Gastroesophageal sphincter (tissue), 2 donors: Measurements from ENCODE around the gene PUS1.

Source experiments
- EP300 ChIP-seq: sonication (generic); formaldehyde crosslinking; IDR thresholded peaks from one replicate; pipeline ENCODE4 v1.6.1; 2017; ENCODE audit warnings: antibody characterized with exemption, mild to moderate bottlenecking
- POLR2A ChIP-seq, 2 donors: fragments of 450-650 bp; IDR thresholded peaks; one replicate each; pipeline ENCODE4 v1.6.1; 2017; ENCODE audit warnings: antibody characterized with exemption in 2 of 2, mild to moderate bottlenecking in 2 of 2, moderate library complexity in 1 of 2

DNA sequence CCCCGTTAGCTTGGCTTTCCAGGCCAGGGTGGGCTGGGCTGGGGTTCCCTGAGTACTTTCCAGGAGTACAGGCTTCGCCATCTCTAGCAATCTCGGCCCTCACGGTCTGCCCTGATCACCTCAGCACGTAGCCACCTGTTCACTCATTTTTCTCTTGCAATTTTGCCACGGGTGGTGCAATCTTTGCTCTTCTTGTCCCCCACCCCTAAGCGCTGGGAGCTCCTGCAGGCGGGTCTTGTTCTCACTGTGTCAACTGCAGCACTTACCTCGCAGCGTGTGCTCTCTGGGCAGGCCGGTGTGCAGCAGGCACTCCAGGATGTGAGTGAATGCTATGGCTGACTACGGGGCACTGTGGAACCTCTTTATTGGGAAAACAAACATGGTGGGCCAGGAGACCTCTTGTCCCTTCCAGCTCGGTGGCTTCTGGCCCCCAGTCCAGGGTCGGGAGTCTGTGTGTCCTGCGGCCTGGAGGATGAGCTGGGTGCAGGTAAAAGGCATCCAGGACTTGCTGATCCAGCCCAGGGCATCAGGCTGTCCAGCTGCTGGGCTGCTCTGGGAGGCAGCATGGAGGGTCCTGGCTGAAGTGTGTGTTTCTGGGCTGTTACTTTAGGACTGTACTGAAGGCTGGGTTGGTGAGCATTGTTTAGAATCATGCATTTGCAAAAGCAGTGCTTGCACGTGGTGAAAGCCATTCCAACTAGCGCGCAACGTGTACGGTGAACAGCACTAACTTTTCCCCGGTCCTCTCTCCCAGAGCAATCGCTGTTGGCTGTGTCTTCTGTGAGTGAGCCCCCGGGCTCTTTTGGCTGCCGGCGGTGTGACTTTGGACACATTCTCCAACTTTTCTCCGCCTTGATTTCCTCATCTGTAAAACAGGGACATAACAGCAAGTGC lies 36.1 kb upstream of the PUS1 start:
- TF ChIP-seq POLR2A (IDR thresholded peaks at IDR 0.05) (no peak), EP300 (no peak)
